K562 (cell line): ENCODE measurements around the gene ZNF219. TPM values are rescaled to one million over a fixed set of nuclear protein-coding genes. Genes with fewer than 3 reads are reported as not detected.
A peak's percentile ranks its signal among the peaks of the same experiment; 100 is the strongest.

Experiments used
- ATAC-seq: fragments of 200-7000 bp; cut with Tn5 transposase; 3 replicates; pipeline ENCODE4 v1.9.1; 2020; ENCODE audit warnings: moderate library complexity
- BruUV-seq: library from RNA; stranded (reverse); fragments of 400-500 nt; replicated peaks from 2 replicates; lab custom pipeline; 2021; lab: Mats Ljungman, UMichigan
- CTCF ChIA-PET: fragments of 300-600 bp; formaldehyde crosslinking; extraction: SDS; loops from one replicate; lab custom pipeline; 2021; ENCODE audit warnings: low intra/inter-chr PET ratio; lab: Yijun Ruan, JAX
- POLR2A ChIA-PET: fragments of 300-600, 350-650 bp; sonication (Branson Sonifier 250); formaldehyde crosslinking; extraction: SDS; loops from one replicate; lab custom pipeline; 2021; ENCODE audit warnings: antibody characterized with exemption, inconsistent platforms; lab: Yijun Ruan, JAX
- DNase-seq, 4 experiments: peaks; one replicate each; pipeline versions ENCODE4 v3.0.0 to v3.0.0-alpha.2; 2011 to 2018; ENCODE audit warnings: low spot score in 3 of 4, mixed read lengths in 3 of 4; ENCODE audit errors: extremely low read depth in 1 of 4
- FAIRE-seq: peaks from 2 replicates; lab custom pipeline; 2011; peaks lifted over from hg19 to GRCh38; lab: Jason Lieb, UNC
- H2AFZ ChIP-seq: 2 replicates; pipeline ENCODE4 v1.6.0; 2011; ENCODE audit warnings: low read depth, low read length, control low read depth, inconsistent platforms
- H3K27ac ChIP-seq: fragments of 200-600 bp; 3 replicates; pipeline ENCODE4 v1.8.0; 2011; ENCODE audit warnings: low read depth, mild to moderate bottlenecking, control low read depth, inconsistent platforms, low read length, moderate library complexity, mixed read lengths; ENCODE audit errors: extremely low read depth
- H3K27me3 ChIP-seq, 2 experiments: fragments of 300-600 bp in 1 of 2; 2 replicates in 1 of 2; 3 replicates in 1 of 2; pipeline versions ENCODE4 v1.6.0 to v1.8.0; 2011; ENCODE audit warnings: inconsistent platforms in 2 of 2, low read length in 2 of 2, mild to moderate bottlenecking in 1 of 2, mixed read lengths in 1 of 2, moderate library complexity in 1 of 2; ENCODE audit not compliant: control insufficient read depth in 2 of 2, insufficient read depth in 2 of 2
- H3K36me3 ChIP-seq: fragments of 300-600 bp; 3 replicates; pipeline ENCODE4 v1.8.0; 2011; ENCODE audit warnings: mild to moderate bottlenecking, low read length, inconsistent platforms; ENCODE audit not compliant: control insufficient read depth, insufficient read depth
- H3K4me1 ChIP-seq, 2 experiments: fragments of 200-600 bp in 1 of 2; replicated peaks in 1 of 2; 2 replicates in 1 of 2; 3 replicates in 1 of 2; pipeline versions ENCODE4 v1.5.1 to v1.8.0; 2011; ENCODE audit warnings: inconsistent platforms in 2 of 2, low read length in 2 of 2, mild to moderate bottlenecking in 1 of 2, mixed read lengths in 1 of 2, moderate library complexity in 1 of 2; ENCODE audit not compliant: control insufficient read depth in 2 of 2, insufficient read depth in 2 of 2
- H3K4me2 ChIP-seq: 2 replicates; pipeline ENCODE4 v1.6.1; 2011; ENCODE audit warnings: low read length, control low read depth, inconsistent platforms, mixed read lengths; ENCODE audit not compliant: insufficient read depth
- H3K4me3 ChIP-seq: fragments of 200-600 bp; sonication (generic), shearing (Covaris generic); 2 replicates; pipeline ENCODE4 v1.5.1; 2016; ENCODE audit warnings: control low read depth, inconsistent platforms
- H3K79me2 ChIP-seq: fragments of 200-600 bp; 3 replicates; pipeline ENCODE4 v1.8.0; 2011; ENCODE audit warnings: low read length, inconsistent platforms; ENCODE audit not compliant: control insufficient read depth, insufficient read depth
- H3K9ac ChIP-seq, 2 experiments: 2 replicates each; pipeline versions ENCODE4 v1.6.0 to v1.6.1; 2011; ENCODE audit warnings: low read depth in 2 of 2, low read length in 2 of 2, control low read depth in 1 of 2, inconsistent platforms in 1 of 2, mild to moderate bottlenecking in 1 of 2, mixed read lengths in 1 of 2; ENCODE audit not compliant: insufficient read depth in 1 of 2
- H3K9me1 ChIP-seq: one replicate; pipeline ENCODE4 v1.6.0; 2011; ENCODE audit warnings: inconsistent platforms, mild to moderate bottlenecking, low read length, moderate library complexity; ENCODE audit not compliant: control insufficient read depth, insufficient read depth
- H3K9me3 ChIP-seq: replicated peaks from 2 replicates; pipeline ENCODE4 v1.5.1; 2011; ENCODE audit warnings: low read depth, low read length, inconsistent platforms; ENCODE audit not compliant: control insufficient read depth, insufficient read depth
- H4K20me1 ChIP-seq: replicated peaks from 2 replicates; pipeline ENCODE4 v1.6.1; 2011; ENCODE audit warnings: low read length, inconsistent platforms, mixed read lengths; ENCODE audit not compliant: control insufficient read depth, insufficient read depth
- CBX8 ChIP-seq: fragments of 200-600 bp; sonication (generic); IDR thresholded peaks from 2 replicates; pipeline ENCODE4 v1.6.1; 2012; ENCODE audit warnings: borderline replicate concordance, mixed run types, low read depth, mild to moderate bottlenecking, moderate library complexity, mixed read lengths, low read length, control low read depth, inconsistent platforms; ENCODE audit not compliant: poor library complexity, severe bottlenecking; ENCODE audit errors: extremely low read depth
- CHD4 ChIP-seq: fragments of 200-600 bp; sonication (generic); IDR thresholded peaks from 3 replicates; pipeline ENCODE4 v1.6.1; 2012; ENCODE audit warnings: low read depth, mild to moderate bottlenecking, mixed read lengths, low read length, inconsistent platforms; ENCODE audit not compliant: insufficient read depth, insufficient replicate concordance, poor library complexity, severe bottlenecking
- FOSL1 ChIP-seq: fragments of 200-800 bp; sonication (Bioruptor generic); conservative IDR thresholded peaks from 2 replicates; pipeline ENCODE4 v1.6.1; 2016; ENCODE audit warnings: missing genetic modification characterization, missing compliant biosample characterization
- LCOR ChIP-seq: sonication (generic); formaldehyde crosslinking; IDR thresholded peaks from 2 replicates; pipeline ENCODE4 v1.8.0; 2022; ENCODE audit warnings: mild to moderate bottlenecking, missing genetic modification reagents
- POLR3A ChIP-seq: IDR thresholded peaks from 2 replicates; pipeline ENCODE4 v1.6.1; 2011; ENCODE audit warnings: borderline replicate concordance, mild to moderate bottlenecking, moderate library complexity; ENCODE audit not compliant: insufficient read length, insufficient read depth; ENCODE audit errors: extremely low read depth
- SMARCA5 ChIP-seq: fragments of 450-650 bp; IDR thresholded peaks from 2 replicates; pipeline ENCODE4 v1.6.1; 2016
- SMARCC2 ChIP-seq: fragments of 450-650 bp; IDR thresholded peaks from 2 replicates; pipeline ENCODE4 v1.6.1; 2017; ENCODE audit warnings: antibody characterized with exemption, moderate library complexity, mild to moderate bottlenecking, low read depth
- XRCC4 ChIP-seq: IDR thresholded peaks from one replicate; pipeline ENCODE4 v1.6.1; 2011; ENCODE audit not compliant: insufficient read depth, insufficient read length; ENCODE audit errors: extremely low read depth
- ZKSCAN3 ChIP-seq: fragments of 250-450 bp; sonication (Bioruptor Pico); IDR thresholded peaks from 2 replicates; pipeline ENCODE4 v1.4.0; 2020
- WGBS: fragments of 100-300 bp; shearing (Covaris generic); methylation state at CpG from one replicate; pipeline ENCODE4 v1.1.6; 2016; ENCODE audit warnings: low coverage, mixed read lengths; ENCODE audit not compliant: insufficient coverage; ENCODE audit errors: missing lambda C conversion rate; 5-methylcytosine and 5-hydroxymethylcytosine counted together
- in situ Hi-C: fragments of 300-500 bp; cut with MboI; formaldehyde crosslinking; loops from 4 replicates; pipeline ENCODE4 v1.15.0; 2018; ENCODE audit warnings: inconsistent platforms, mixed read lengths
- intact Hi-C: fragments of 100-400 bp; cut with micrococcal nuclease; formaldehyde crosslinking; loops from 2 replicates; pipeline ENCODE4 v1.14.2; 2022
- polyA plus RNA-seq, 8 experiments: library from polyadenylated mRNA; depleted of rRNA in 4 of 8; stranded (reverse) in 5 of 8; unstranded in 3 of 8; fragments of >200 nt; fragmentation: Nextera tagmentation in 2 of 8; fragmentation: Illumina TruSeq in 1 of 8; extraction: Ambion mirVana in 2 of 8; extraction: Trizol in 1 of 8; gene quantifications; 2 replicates each; pipeline versions ENCODE4 v1.2.1 to v1.2.3, GENCODE V29; 2011 to 2014; ENCODE audit warnings: inconsistent platforms in 1 of 8, missing spikeins in 1 of 8
- total RNA-seq, 7 experiments: library from RNA; depleted of rRNA in 6 of 7; stranded (reverse); fragments of >200 nt in 6 of 7; fragmentation: Illumina TruSeq in 2 of 7; extraction: Trizol in 2 of 7; gene quantifications; 2 replicates each; pipeline versions ENCODE4 v1.2.1 to v1.2.3, GENCODE V29; 2011 to 2021; ENCODE audit warnings: low replicate concordance in 1 of 7
- TF ChIP-seq, protein P1 (sequence below): fragments of 250-450 bp; sonication (Bioruptor Pico); IDR thresholded peaks from 2 replicates; pipeline ENCODE4 v1.4.0; 2020
- TF ChIP-seq, protein P2 (sequence below): sonication (generic); formaldehyde crosslinking; IDR thresholded peaks from 2 replicates; pipeline ENCODE4 v1.8.1; 2023; ENCODE audit warnings: missing genetic modification reagents, mild to moderate bottlenecking, borderline replicate concordance
- TF ChIP-seq, protein P3 (sequence below): fragments of 250-450 bp; sonication (Bioruptor Pico); IDR thresholded peaks from 2 replicates; pipeline ENCODE4 v1.5.0; 2021
- TF ChIP-seq, protein P4 (sequence below): fragments of 450-650 bp; IDR thresholded peaks from 2 replicates; pipeline ENCODE4 v1.6.1; 2016

Gene ZNF219
- total and polyA plus RNA-seq, 9 of the 15 experiments (the other 6 are each of a cell fraction or from before 2014, with no cell fraction given) = 0.29 to 10.6 (median 2.8) TPM

DNA sequence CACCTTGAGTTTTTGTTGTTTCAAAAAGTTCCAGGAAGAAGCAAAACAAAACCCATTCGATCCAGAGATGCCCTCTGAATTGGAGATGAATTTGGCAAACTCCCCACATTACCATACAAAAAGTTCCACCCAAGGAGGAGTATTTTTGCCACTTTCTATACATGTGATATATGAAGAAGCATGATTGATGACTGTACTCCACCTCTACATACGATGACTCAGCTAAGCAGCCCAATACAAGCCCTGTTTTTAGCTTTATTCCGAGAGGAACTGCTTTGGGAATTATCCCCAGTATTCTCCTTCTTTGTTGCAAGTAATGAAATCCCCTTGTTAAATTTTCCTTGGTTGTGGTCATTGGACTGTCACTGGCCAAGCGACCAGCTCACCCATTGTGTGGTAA, 13.8 kb upstream of the ZNF219 start:
- no peak for DNase-seq
- TF ChIP-seq POLR3A (no peak), XRCC4 (no peak), ZKSCAN3 (CRISPR knock-in tag) (no peak), CHD4 (no peak), FOSL1 (tag) (peak; percentile 42), SMARCC2 (no peak), LCOR (no peak), SMARCA5 (no peak), CBX8 (no peak)
- TF ChIP-seq, protein P1, sequence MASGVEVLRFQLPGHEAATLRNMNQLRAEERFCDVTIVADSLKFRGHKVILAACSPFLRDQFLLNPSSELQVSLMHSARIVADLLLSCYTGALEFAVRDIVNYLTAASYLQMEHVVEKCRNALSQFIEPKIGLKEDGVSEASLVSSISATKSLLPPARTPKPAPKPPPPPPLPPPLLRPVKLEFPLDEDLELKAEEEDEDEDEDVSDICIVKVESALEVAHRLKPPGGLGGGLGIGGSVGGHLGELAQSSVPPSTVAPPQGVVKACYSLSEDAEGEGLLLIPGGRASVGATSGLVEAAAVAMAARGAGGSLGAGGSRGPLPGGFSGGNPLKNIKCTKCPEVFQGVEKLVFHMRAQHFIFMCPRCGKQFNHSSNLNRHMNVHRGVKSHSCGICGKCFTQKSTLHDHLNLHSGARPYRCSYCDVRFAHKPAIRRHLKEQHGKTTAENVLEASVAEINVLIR (CRISPR knock-in tag) = no peak
- TF ChIP-seq, protein P2, sequence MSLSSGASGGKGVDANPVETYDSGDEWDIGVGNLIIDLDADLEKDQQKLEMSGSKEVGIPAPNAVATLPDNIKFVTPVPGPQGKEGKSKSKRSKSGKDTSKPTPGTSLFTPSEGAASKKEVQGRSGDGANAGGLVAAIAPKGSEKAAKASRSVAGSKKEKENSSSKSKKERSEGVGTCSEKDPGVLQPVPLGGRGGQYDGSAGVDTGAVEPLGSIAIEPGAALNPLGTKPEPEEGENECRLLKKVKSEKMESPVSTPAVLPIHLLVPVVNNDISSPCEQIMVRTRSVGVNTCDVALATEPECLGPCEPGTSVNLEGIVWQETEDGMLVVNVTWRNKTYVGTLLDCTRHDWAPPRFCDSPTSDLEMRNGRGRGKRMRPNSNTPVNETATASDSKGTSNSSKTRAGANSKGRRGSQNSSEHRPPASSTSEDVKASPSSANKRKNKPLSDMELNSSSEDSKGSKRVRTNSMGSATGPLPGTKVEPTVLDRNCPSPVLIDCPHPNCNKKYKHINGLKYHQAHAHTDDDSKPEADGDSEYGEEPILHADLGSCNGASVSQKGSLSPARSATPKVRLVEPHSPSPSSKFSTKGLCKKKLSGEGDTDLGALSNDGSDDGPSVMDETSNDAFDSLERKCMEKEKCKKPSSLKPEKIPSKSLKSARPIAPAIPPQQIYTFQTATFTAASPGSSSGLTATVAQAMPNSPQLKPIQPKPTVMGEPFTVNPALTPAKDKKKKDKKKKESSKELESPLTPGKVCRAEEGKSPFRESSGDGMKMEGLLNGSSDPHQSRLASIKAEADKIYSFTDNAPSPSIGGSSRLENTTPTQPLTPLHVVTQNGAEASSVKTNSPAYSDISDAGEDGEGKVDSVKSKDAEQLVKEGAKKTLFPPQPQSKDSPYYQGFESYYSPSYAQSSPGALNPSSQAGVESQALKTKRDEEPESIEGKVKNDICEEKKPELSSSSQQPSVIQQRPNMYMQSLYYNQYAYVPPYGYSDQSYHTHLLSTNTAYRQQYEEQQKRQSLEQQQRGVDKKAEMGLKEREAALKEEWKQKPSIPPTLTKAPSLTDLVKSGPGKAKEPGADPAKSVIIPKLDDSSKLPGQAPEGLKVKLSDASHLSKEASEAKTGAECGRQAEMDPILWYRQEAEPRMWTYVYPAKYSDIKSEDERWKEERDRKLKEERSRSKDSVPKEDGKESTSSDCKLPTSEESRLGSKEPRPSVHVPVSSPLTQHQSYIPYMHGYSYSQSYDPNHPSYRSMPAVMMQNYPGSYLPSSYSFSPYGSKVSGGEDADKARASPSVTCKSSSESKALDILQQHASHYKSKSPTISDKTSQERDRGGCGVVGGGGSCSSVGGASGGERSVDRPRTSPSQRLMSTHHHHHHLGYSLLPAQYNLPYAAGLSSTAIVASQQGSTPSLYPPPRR (CRISPR knock-in tag) = no peak
- TF ChIP-seq, protein P3, sequence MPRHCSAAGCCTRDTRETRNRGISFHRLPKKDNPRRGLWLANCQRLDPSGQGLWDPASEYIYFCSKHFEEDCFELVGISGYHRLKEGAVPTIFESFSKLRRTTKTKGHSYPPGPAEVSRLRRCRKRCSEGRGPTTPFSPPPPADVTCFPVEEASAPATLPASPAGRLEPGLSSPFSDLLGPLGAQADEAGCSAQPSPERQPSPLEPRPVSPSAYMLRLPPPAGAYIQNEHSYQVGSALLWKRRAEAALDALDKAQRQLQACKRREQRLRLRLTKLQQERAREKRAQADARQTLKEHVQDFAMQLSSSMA (CRISPR knock-in tag) = no peak
- TF ChIP-seq, protein P4, sequence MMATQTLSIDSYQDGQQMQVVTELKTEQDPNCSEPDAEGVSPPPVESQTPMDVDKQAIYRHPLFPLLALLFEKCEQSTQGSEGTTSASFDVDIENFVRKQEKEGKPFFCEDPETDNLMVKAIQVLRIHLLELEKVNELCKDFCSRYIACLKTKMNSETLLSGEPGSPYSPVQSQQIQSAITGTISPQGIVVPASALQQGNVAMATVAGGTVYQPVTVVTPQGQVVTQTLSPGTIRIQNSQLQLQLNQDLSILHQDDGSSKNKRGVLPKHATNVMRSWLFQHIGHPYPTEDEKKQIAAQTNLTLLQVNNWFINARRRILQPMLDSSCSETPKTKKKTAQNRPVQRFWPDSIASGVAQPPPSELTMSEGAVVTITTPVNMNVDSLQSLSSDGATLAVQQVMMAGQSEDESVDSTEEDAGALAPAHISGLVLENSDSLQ = peak; percentile 39; the same call in 1 of the 2 replicates

More for the DNA sequence above, 13.8 kb upstream of the ZNF219 start:
- Histone ChIP-seq H3K9me3 (no peaks in the 10 kb centered on the region), H3K79me2 (no peaks in the 10 kb centered on the region), H3K36me3 (no peaks in the 10 kb centered on the region), H3K9me1 (no peaks in the 10 kb centered on the region), H3K27ac (no peak overlapping the region), H3K4me3 (no peak overlapping the region), H3K4me2 (no peak overlapping the region), H3K4me1 (peaks cover 6 to 22% of the 10 kb centered on the region in 2 experiments; a peak in 4 of 5 replicates), H3K9ac (no peak overlapping the region), H4K20me1 (no peaks in the 10 kb centered on the region), H3K27me3 (no peaks in the 10 kb centered on the region), H2AFZ (peak overlapping the region; percentile 57)
- BruUV-seq = no TSS peak
- peak; percentile 22; the same call in 1 of the 3 replicates for ATAC-seq
- intact Hi-C loops = no loop called here
- ChIA-PET POLR2A (no interaction called here), CTCF (no interaction called here)
- FAIRE-seq = no peak
- WGBS = 29% methylated on average over 4 of the region's 4 CpGs
- in situ Hi-C loops = no loop called here
